Measurements from ENCODE around the gene ZG16.

The ZG16 gene

DNA sequence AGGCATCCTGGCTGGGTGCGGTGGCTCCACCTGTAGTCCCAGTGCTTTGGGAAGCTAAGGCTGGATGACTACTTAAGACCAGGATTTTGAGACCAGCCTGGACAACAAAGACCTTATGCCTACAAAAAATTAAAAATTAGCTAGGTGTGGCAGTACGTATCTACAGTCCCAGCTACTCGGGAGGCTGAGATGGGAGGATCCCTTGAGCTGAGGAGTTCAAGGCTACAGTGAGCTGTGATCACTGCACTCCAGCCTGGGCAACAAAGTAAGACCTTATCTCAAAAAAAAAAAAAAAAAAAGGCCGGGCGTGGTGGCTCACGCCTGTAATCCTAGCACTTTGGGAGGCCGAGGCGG, 48.3 kb downstream of the ZG16 start:
- DNase-seq: no peak

DNA sequence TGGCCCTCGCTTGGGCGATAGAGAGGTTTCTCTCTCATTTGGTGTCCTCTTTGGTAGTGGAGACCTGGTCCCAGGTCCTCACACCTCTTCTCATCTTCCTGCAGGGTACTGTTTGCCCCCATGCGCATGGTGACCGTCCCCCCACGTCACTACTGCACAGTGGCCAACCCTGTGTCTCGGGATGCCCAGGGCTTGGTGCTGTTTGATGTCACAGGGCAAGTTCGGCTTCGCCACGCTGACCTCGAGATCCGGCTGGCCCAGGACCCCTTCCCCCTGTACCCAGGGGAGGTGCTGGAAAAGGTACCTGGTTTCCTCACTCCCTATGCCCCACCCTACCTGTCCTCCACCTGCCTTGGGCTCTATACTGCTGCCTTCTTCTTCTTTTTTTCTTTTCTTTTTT, 52.7 kb downstream of the ZG16 start:
- no peak for DNase-seq

DNA sequence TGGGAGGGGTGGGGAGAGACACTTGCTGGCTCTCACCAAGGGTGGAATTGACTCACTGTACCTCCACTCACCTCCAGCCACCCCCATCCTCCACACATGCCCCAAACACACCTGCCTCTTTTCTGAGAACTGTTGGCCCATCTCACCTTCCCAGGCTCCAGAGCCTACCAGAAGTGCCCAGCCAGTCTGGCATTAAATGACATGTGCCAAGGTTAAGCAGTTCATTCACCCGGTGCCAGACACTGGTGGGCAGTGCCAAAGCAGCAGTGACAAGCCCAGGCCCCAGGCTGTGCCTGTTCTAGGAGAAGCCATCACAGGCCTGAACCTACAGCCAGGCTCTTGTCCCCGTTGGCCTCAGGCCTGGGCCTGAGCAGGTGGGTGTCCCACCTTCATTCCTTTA, 53.4 kb downstream of the ZG16 start:
- no peak for DNase-seq
